Ishikawa (cell line): ENCODE data around the gene FSTL4.

Source experiments
- CEBPB ChIP-seq: IDR thresholded peaks from 2 replicates; pipeline ENCODE4 v1.6.1; 2012
- CREB1 ChIP-seq: IDR thresholded peaks from 2 replicates; pipeline ENCODE4 v1.6.1; 2012; ENCODE audit warnings: low read depth
- EGR1 ChIP-seq: IDR thresholded peaks from 2 replicates; pipeline ENCODE4 v1.6.1; 2012
- EP300 ChIP-seq: IDR thresholded peaks from 2 replicates; pipeline ENCODE4 v1.6.1; 2012; ENCODE audit warnings: borderline replicate concordance
- FOXM1 ChIP-seq: IDR thresholded peaks from 2 replicates; pipeline ENCODE4 v1.6.1; 2012; ENCODE audit warnings: low read depth, borderline replicate concordance
- MAX ChIP-seq: IDR thresholded peaks from 2 replicates; pipeline ENCODE4 v1.6.1; 2012
- NFIC ChIP-seq: IDR thresholded peaks from 2 replicates; pipeline ENCODE4 v1.6.1; 2012
- RAD21 ChIP-seq: IDR thresholded peaks from 2 replicates; pipeline ENCODE4 v1.6.1; 2012; ENCODE audit warnings: low read depth
- REST ChIP-seq: IDR thresholded peaks from 2 replicates; pipeline ENCODE4 v1.6.1; 2012; ENCODE audit warnings: low read depth, mild to moderate bottlenecking
- TAF1 ChIP-seq: IDR thresholded peaks from 2 replicates; pipeline ENCODE4 v1.6.1; 2012; ENCODE audit warnings: low read depth, mild to moderate bottlenecking
- TCF12 ChIP-seq: IDR thresholded peaks from 2 replicates; pipeline ENCODE4 v1.6.1; 2012; ENCODE audit warnings: low read depth
- TEAD4 ChIP-seq: IDR thresholded peaks from 2 replicates; pipeline ENCODE4 v1.6.1; 2012
- USF1 ChIP-seq: IDR thresholded peaks from 2 replicates; pipeline ENCODE4 v1.6.1; 2012
- YY1 ChIP-seq: IDR thresholded peaks from 2 replicates; pipeline ENCODE4 v1.6.1; 2012; ENCODE audit warnings: low read depth
- ZBTB7A ChIP-seq: IDR thresholded peaks from 2 replicates; pipeline ENCODE4 v1.6.1; 2012; ENCODE audit warnings: low read depth

Gene FSTL4

GRCh38 chr5:133612249-133612860 is at the start of gene FSTL4:
Gene FSTL4 (minus strand): TSS chr5:133612541.
- TF ChIP-seq CREB1 (no peak), MAX (peak; percentile 75), ZBTB7A (no peak)

GRCh38 chr5:133661389-133661788 is 49.0 kb upstream of the FSTL4 start:
- TF ChIP-seq USF1, result no peak
- TF ChIP-seq EGR1, result no peak
- TF ChIP-seq TAF1, result no peak
- no peak for TF ChIP-seq CREB1
- no peak for TF ChIP-seq RAD21
- no peak for TF ChIP-seq MAX
- TF ChIP-seq TCF12, result no peak
- TF ChIP-seq FOXM1, result no peak
- TF ChIP-seq TEAD4, result no peak
- TF ChIP-seq CEBPB, result no peak
- no peak for TF ChIP-seq NFIC
- TF ChIP-seq YY1, result no peak
- TF ChIP-seq REST, result no peak
- no peak for TF ChIP-seq EP300
- no peak for TF ChIP-seq ZBTB7A

- TF ChIP-seq YY1 (no peak), TAF1 (no peak), ZBTB7A (no peak), CEBPB (no peak), FOXM1 (no peak), EP300 (no peak), TEAD4 (no peak), EGR1 (no peak), MAX (no peak), NFIC (no peak), TCF12 (no peak), RAD21 (no peak), REST (no peak), CREB1 (no peak)
These were observed 46.0 kb upstream of the FSTL4 start for GRCh38 chr5:133658327-133658726.

GRCh38 chr5:133657036-133657435 is 44.7 kb upstream of the FSTL4 start:
- TF ChIP-seq YY1 (no peak), TEAD4 (no peak), TCF12 (no peak)

GRCh38 chr5:133655966-133656365 is 43.6 kb upstream of the FSTL4 start:
- TF ChIP-seq TCF12 (no peak), CEBPB (no peak), RAD21 (no peak), EGR1 (no peak), CREB1 (no peak)

GRCh38 chr5:133653760-133654049 is 41.4 kb upstream of the FSTL4 start:
- TF ChIP-seq RAD21, result no peak

- TF ChIP-seq MAX, result no peak
- no peak for TF ChIP-seq TEAD4
- TF ChIP-seq CEBPB, result no peak
- TF ChIP-seq YY1, result no peak
- no peak for TF ChIP-seq TAF1
- TF ChIP-seq RAD21, result no peak
- no peak for TF ChIP-seq FOXM1
- TF ChIP-seq TCF12, result no peak
- no peak for TF ChIP-seq NFIC
- no peak for TF ChIP-seq CREB1
- no peak for TF ChIP-seq EGR1
- TF ChIP-seq EP300, result no peak
- no peak for TF ChIP-seq ZBTB7A
- TF ChIP-seq REST, result no peak
- TF ChIP-seq USF1, result no peak
These were observed 40.8 kb upstream of the FSTL4 start for GRCh38 chr5:133652951-133653759.
